Fibroblast of the aortic adventitia (primary cell): Measurements from ENCODE around the gene ELMO2. TPM values are rescaled to one million over a fixed set of nuclear protein-coding genes. Genes with fewer than 3 reads are reported as not detected.

Experiments
- DNase-seq: peaks from one replicate; pipeline ENCODE4 v3.0.0-alpha.2; 2010; ENCODE audit warnings: low read depth
- H3K4me3 ChIP-seq: 2 replicates; pipeline ENCODE4 v1.5.1; 2011; ENCODE audit warnings: low read depth, mild to moderate bottlenecking, control low read depth, low read length, moderate library complexity
- CTCF ChIP-seq: IDR thresholded peaks from 2 replicates; pipeline ENCODE4 v1.5.1; 2011; ENCODE audit warnings: mild to moderate bottlenecking, low read length, control low read depth, inconsistent platforms; ENCODE audit not compliant: insufficient read depth
- total RNA-seq: library from RNA; depleted of rRNA; stranded (reverse); fragments of >200 nt; gene quantifications from 2 replicates; pipeline ENCODE4 v1.2.3, GENCODE V29; 2012; ENCODE audit warnings: low replicate concordance

The ELMO2 gene
- total RNA-seq, 1 donor, result 48.2 TPM

- DNase-seq, result no peak
- no peak overlapping the region for H3K4me3 ChIP-seq
- TF ChIP-seq CTCF, result no peak
These were observed 32.0 kb downstream of the ELMO2 start for GRCh38 chr20:46374383-46374782.

GRCh38 chr20:46371656-46372055 lies 34.8 kb downstream of the ELMO2 start:
- DNase-seq, result no peak
- TF ChIP-seq CTCF, result no peak
- no peak overlapping the region for H3K4me3 ChIP-seq

GRCh38 chr20:46368902-46369268 lies 37.5 kb downstream of the ELMO2 start:
- DNase-seq, result no peak
- H3K4me3 ChIP-seq, result no peak overlapping the region
- no peak for TF ChIP-seq CTCF

- TF ChIP-seq CTCF, result no peak
These were observed 38.2 kb downstream of the ELMO2 start for GRCh38 chr20:46367967-46368901.

GRCh38 chr20:46367234-46367633 lies 39.2 kb downstream of the ELMO2 start:
- H3K4me3 ChIP-seq, result no peak overlapping the region
- no peak for TF ChIP-seq CTCF
- no peak for DNase-seq

More at GRCh38 chr20:46367967-46368901, 38.2 kb downstream of the ELMO2 start:
- DNase-seq, result no peak
- no peak overlapping the region for H3K4me3 ChIP-seq

- no peak for TF ChIP-seq CTCF
- no peak for DNase-seq
These were observed 39.6 kb downstream of the ELMO2 start for GRCh38 chr20:46366826-46367225.

More at GRCh38 chr20:46366826-46367225, 39.6 kb downstream of the ELMO2 start:
- H3K4me3 ChIP-seq, result no peak overlapping the region
